Measurements from ENCODE around the gene NOG.

Gene NOG

GRCh38 chr17:56597495-56597990 lies 4.0 kb downstream of the NOG start:
- DNase-seq = no peak

DNA sequence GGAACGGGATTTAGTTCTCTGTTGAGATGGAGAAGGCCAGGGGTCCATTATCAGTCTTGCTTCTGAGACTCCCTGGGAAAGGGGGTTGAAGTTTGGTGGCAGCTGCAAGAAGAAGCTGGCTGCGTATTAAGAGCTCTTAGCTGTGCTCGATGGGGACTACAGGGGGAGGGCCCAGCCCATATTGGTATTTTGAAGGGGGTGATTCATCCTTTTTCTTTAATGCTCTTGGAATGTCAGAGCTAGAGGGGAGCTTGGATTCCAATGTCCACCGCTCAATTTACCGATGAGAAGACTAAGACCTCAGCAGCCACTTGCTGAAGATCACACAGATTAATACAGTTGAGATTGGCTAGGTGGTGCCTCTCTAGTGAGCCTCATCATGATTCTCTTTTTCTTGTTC lies 5.0 kb downstream of the NOG start:
- no peak for DNase-seq

DNA sequence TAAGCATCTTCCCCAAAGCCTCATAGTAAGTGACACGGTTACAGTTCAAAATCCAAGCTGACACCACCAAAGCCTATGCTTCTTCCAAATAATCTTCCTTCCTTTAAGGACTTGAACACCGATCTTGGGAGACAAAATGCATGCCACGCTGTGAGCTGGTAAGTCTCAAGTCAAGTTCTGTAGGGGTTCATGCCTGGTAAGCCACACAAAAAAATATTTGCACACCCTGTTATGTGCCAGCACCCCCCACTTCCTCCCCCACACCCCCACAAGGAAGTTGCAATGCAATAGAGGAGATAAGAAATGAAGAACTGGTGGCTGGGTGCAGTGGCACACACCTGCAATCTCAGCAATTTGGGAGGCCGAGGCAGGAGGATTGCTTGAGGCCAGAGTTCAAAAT lies 5.6 kb downstream of the NOG start:
- DNase-seq = no peak

- DNase-seq = no peak
These were observed 6.1 kb downstream of the NOG start for GRCh38 chr17:56599566-56599965.

GRCh38 chr17:56600256-56600655 lies 6.8 kb downstream of the NOG start:
- no peak for DNase-seq

GRCh38 chr17:56601591-56601990 lies 8.1 kb downstream of the NOG start:
- DNase-seq = no peak

DNA sequence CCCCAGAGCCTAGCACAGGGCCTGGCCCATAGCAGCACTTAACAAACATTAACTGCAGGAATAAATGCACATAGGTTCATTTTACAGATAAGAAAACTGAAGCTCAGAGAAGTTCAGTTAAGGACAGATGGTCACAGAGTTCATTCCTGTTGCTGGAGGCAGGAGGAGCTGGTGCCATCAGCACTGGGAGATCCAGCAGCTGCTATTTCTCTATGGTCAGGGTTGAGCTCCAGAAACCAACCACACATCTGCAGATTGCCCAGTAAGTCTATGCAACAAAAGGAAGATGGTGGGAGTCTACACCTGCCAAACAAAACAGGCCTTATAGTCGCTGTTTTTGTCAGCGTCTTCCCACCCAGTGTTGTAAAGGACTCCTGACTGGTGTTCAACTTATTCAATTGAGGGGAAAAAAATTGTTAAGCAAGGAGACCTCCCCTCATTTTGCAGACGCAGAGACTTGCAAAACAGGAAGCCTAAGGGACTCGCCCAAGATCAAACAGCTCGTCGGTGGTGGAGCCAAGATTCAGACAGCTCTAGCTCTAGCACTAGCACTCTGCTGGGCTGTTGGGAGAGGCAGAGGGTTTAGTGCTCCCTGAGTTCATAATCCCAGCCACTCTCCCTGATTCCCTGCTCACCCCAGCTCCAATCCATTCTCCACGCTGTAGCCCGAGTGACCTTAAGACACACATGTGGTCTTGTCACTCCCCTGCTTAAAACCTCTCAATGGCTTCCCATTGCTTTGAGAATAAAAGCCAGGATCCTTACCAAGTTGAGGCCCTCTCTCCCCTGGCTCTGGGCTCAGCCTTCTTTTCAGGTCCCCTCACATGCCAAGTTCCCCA lies 9.0 kb downstream of the NOG start:
- no peak for DNase-seq

- DNase-seq = no peak
These were observed 10.2 kb downstream of the NOG start for GRCh38 chr17:56603486-56604238.

- DNase-seq = no peak
These were observed 11.3 kb downstream of the NOG start for GRCh38 chr17:56604691-56605290.

- no peak for DNase-seq
These were observed 15.4 kb downstream of the NOG start for GRCh38 chr17:56608944-56609343.

- DNase-seq = no peak
These were observed 16.8 kb downstream of the NOG start for GRCh38 chr17:56610321-56610720.

GRCh38 chr17:56613131-56613530 lies 19.6 kb downstream of the NOG start:
- DNase-seq = no peak

- no peak for DNase-seq
These were observed 21.0 kb downstream of the NOG start for GRCh38 chr17:56614522-56614921.

DNA sequence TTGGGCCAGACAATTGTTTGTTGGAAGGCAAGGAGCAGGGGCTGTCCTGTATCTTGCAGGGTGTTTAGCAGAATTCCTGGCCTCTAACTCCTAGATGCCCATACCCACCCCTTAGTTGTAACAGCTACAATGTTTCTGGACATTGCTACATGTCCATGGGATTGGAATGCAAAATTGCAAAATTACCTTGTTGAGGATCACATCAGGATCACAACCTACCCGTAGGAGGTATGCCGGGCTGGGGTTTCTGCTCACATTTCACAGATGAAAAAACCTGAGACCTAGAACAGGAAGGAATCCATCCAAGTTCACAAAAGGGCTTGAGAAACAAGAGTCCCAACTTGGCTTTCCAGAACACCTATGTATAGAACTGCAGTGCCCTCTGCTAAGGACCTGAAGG lies 22.7 kb downstream of the NOG start:
- DNase-seq = no peak

DNA sequence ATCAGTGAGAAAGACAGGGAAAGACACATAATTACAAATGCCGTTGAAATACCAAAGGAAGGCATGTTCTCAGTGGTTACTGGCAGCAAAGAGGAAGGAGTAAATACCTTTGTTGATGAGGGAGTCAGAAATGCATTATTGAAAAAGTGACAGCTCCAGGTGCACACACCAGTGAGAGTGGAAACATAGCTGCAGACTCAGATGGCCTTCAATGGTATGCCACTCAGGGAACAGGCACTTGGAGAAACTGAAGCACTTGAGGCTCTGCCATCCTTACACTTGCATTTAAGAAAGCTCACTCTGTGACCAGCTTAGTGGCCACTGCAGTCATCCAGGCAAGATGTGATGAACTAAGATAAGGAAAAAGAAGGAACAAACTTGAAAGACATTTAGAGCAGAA lies 29.9 kb downstream of the NOG start:
- DNase-seq = no peak

DNA sequence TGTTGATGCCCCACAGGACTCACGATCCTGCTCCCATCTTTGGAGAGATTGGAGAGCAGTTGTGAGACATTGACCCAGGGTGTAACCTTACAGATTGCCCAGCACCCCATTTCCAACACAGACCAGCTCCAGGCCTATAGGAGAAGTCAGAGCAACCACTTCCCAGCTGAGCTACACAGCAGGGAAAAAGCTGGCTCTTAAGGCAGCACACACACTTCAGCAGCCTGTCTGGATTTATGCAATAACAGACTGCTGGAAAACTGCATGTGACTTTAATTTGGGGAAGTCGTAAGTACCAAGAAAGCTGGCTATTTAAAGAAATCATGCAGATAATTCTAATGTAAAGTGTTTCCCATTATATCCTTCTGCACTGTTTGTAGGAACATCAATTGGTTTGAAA lies 30.8 kb downstream of the NOG start:
- no peak for DNase-seq

DNA sequence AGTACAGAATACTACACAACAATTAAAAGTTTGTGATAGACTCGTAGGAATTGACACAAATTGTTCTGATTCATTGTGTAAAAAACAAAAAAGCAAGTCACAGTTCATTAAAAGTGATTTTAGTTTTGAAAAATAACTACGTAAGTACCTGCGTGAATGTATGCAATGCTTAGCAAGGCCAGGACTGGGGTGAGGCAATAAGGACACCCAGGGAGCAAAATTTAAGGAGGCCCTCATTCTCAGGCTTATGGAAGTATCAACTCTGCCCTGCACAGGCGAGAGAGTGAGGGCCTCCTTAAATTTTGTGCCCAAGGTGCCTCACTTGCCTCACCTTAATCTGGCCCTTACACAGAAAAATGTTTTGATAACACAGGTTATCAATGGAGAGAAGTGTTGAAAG lies 31.4 kb downstream of the NOG start:
- DNase-seq = no peak

DNA sequence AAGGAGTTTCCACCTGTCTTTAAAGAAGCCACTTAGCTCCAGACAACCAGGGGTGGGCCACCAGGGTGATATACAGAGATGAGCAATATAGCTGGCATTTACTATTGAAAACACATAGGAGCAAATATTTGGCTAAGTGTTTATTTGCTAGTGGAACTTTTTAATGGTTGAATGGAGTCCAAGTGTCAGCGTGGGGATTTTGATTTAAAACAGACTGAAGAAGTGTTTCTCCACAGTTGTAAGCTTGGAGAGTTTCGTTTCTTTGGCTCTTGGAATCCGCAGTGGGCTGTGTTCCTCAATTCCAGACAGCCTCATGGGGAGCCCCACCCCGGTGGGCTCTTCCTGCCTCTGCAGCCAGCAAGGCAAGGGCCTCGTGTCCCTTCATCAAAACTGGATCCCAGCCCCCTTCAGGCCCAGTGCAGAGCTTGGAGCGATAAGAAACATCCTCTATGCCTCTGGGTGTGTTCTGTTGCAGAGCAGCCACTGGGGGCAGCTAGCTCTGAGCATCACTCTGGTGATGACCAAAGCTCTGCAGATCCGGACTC lies 36.1 kb downstream of the NOG start:
- no peak for DNase-seq

GRCh38 chr17:56630202-56630601 lies 36.7 kb downstream of the NOG start:
- DNase-seq = no peak

GRCh38 chr17:56633681-56634080 lies 40.2 kb downstream of the NOG start:
- DNase-seq = no peak

- DNase-seq = no peak
These were observed 42.1 kb downstream of the NOG start for GRCh38 chr17:56635641-56636040.

GRCh38 chr17:56636265-56636664 lies 42.8 kb downstream of the NOG start:
- DNase-seq = no peak

DNA sequence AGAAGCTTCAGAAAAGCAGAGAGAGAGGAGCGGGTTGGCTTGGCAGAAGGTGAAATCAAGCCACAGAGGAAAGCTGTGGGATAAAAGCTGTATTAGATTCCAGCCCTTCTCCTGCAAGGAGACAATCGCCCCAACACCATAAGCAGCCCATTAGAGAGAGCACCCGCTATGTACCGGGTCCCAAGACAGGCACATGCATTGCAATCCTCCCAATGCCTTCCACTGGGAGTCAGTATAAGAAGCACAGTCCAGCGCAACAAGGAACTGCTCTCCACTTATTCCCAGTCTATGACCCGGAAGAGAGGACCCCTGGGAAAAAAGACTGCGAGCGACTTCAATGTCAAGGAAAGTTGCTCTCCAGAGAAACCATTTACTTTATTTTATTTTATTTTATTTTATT lies 43.8 kb downstream of the NOG start:
- DNase-seq = no peak
